Inflammatory macrophage (primary cell): Measurements from ENCODE around the gene RANBP9.

ENCODE experiments used
- DNase-seq, 2 donors: peaks; one replicate each; pipeline ENCODE4 v3.0.0-alpha.2; 2020 to 2022

RANBP9 gene

DNA sequence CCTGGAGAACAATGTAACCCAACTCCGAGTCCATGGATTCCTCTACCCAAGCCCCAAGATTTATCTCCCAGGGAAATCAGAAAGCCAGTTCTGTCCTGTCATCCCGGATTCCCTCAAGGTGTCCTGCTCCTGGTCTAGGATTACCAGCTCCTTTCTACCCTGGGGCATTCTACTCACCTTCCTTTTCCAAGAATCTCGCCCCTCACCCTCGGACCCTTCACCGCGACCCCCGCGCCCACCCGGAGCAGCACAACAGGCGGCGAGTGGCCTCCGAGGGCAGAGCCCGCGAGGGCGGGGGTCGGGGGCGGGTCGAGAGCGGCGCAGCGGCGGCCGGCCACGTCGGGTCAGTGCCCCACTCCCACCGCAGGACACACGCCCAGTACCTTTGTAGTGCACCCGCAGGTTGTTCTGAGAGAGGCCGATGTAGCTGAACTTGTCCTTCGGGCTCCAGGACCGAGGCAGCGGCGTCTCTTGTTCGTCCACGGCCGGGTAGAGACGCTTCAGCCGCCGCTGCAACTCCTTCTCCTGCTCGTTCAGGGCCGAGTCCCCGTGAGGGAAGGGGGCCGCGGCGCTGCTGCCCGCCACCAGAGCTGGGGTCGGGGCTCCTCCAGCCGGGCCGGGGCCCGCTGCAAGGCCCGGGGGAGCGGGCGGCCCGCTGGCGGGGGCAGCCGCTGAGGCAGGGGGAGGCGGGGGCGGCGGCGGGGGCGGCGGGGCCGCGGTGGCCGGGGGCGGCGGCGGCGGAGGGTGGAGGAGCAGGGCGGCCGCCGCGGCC lies 897 bp downstream of the RANBP9 start:
- peak in 1 of 2 donors; percentile 36 for DNase-seq

DNA sequence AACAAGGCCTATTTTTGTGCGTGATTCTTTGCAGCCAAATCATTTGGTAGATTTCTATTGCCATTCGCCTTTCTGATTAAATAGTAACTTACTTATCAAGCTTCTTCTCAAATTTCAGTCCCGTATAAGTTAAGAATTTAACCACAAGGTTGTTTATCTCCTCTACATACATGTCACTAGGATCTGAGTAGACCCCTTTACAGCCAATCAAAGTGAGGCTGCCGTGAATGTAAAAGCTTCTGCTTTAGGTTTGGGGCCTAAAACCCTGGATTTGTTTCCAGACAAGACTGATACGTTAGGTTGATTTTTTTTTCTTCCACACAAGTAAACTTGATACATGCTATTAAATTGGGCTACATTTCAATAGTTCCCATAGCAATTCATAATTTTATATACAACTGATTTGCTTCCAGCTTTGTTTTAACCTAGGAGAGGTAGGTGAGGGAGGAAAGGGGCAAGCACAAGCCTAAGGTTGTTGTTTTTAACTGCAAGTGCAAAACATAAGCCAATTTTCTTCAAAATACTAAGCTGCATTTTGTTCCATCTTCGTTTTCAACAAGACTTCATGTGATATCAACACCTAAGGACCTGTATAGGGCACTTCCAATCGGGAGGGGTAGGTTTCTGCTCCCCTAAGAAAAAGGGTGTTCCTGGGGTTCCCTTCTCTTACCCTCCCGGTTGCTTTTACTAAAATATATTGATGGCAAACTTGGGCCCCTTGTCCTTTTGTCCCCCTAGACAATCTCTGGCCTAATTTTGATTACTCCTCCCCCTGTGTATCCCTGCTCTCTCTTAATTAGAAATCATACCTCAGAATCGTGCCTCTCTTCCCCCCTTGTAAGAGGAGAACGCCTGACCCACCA lies 1.7 kb downstream of the RANBP9 start:
- DNase-seq, result peak; percentile 26 to 29

DNA sequence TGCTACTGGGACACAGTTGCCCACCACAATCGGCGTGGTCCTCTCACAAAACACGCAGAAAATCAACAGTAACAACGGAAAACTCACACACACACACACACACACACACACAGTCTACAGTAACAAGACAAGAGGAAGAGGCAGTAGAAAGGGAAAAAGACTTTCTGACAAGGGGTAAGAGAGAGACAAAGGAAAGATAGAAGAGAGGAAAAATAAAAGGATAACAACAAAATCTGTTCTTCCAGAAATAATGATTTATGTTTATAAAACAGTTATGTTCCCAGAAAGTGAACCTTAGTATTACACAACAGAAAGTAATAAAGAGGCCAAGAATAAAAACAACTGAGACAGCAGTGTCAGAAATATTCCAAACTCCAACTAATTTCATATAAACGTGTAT lies 2.9 kb downstream of the RANBP9 start:
- no peak for DNase-seq

DNA sequence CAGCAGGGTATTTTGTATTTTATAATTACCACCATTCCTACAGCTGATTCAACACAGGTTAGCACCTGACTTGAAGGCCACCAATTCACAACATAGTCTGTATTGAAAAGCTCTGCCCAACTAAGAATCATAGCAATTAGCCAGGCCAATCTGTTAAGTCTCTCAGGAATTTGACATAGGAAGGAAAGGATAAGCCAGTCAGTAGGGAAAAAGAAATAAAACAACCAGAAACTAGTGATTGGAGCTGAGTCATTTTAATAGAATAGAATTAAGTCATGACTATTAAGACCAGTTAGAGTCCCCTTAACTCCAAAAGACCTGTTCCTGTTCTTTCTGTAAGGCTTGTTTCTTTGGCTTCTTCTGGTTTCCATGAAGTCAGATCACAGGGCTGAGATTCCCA lies 8.1 kb downstream of the RANBP9 start:
- DNase-seq, result no peak

DNA sequence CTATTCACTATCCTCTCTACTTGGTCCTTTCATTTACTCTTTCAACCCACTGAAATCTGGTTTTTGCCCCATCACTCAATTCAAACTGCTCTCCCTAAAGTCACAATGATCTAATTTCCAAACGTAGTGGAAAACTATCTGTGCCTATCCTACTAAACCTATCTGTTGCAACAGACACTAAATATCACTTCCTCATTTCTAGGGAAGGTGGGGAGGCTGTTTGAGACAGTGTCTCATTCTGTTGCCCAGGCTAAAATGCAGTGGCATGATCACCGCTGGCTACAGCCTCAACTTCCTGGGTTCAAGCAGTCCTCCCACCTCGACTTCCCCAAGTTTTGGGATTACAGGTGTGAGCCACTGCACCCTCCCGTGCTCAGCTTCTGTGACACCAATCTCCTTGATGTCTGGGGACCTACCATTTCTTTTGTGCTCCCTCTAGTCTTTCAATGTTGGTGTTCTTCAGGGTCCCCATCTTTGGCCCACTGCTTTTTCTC lies 8.8 kb downstream of the RANBP9 start:
- peak; percentile 43 to 60 for DNase-seq

DNA sequence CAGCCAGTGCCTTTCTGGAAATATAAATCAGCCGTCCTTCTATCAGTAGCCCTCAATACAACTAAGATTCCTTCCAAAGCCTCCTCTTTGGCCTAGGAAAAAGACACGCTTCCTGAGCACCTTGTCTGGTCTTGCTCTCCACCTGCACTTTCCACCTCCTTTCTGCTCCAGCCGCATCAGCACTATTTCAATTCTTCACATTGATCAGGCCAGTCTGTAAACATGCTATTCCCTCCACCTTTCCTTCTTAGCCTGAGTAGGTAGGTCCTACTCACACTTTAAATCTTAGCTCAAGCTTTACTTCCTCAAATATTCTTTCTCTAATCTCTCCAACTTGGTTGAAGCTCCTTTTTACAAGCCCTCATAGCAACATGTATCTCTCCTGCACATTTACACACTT lies 11.4 kb downstream of the RANBP9 start:
- DNase-seq, result peak in 1 of 2 donors; percentile 2

DNA sequence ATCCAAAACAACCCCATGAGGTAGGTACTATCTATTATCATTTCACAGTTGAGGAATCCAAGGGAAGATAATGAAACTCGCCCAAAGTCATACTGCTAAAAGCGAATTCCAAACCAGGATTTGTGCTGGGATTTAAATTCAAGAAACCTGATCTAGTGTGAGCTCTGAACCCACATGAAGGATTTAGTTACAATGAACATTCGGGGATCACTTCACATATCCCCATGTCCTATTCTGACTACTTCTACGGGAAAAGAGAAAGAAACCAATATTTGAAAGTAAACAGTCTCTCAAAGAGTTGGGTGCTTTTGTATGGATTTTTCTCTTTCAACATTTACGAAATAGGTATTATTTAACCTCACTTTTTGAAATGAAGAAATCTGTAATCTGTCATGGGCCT lies 12.9 kb downstream of the RANBP9 start:
- DNase-seq, result no peak

DNA sequence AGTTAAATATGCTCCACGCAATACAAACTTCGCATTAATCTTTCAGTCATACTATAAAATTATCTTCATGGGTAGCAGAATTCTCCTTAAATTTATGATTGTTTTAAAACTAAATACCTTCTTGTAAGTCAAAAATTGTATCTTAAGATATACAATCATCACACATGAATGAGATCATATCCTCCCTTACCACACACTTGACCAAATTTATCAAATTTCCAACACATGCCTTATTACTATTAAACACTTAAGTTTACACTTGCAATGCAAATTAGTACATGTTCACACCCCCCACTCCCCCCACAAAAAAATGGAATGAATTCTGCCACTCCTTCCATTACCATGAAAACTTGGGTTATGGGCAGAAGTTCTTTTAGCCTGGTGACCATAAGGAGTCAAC lies 13.8 kb downstream of the RANBP9 start:
- no peak for DNase-seq

DNA sequence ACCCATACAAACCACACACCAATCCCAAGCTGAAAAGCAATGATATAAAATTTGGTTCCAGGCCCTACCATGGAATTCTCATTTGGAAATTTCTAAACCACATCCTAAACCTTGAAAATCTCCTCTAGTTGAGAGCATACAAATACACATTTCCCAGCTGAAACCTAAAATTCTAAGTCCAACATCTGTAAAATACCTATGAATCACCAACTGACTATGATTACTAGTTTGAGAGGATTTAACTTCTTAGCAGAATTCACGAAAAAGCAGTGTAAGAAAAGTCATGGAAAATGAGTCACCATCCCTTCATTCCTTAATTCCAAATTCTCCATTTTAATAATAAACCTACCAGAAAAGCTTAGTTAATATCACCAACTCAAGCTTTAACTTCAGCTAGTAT lies 15.4 kb downstream of the RANBP9 start:
- no peak for DNase-seq

DNA sequence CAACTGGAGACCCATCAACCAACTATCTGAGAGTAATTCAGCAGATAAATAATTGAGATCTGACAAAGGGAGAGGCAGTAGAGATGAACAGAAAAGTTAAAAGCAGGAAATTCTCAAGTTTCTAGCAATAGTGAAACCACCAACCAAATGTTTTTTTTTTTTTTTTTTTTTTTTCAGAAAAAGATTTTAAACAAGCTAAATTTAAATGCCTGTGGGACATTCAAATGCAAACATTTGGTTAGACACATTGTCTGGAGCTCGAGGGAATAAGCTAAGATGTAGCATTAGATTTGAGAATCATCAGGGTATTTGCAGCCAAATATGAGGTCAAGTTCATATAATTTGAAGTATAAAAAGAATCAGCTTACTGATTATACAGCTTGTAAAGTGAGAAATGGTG lies 16.4 kb downstream of the RANBP9 start:
- DNase-seq, result no peak

DNA sequence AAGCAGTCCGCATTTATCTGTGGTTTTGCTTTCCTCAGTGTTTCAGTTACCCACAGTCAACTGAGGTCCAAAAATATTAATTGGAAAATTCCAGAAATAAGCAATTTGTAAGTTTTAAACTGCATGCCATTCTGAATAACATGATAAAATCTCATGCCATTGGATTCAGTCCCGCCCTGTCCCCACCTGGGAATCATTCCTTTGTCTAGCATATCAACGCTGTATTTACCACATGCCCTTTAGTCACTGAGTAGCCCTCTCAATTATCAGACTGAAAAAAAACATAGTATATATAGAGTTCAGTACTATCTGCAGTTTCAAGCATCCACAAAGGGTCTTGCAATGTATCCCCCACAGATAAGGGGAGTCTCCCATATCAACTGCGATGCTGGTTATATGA lies 17.1 kb downstream of the RANBP9 start:
- DNase-seq, result no peak

DNA sequence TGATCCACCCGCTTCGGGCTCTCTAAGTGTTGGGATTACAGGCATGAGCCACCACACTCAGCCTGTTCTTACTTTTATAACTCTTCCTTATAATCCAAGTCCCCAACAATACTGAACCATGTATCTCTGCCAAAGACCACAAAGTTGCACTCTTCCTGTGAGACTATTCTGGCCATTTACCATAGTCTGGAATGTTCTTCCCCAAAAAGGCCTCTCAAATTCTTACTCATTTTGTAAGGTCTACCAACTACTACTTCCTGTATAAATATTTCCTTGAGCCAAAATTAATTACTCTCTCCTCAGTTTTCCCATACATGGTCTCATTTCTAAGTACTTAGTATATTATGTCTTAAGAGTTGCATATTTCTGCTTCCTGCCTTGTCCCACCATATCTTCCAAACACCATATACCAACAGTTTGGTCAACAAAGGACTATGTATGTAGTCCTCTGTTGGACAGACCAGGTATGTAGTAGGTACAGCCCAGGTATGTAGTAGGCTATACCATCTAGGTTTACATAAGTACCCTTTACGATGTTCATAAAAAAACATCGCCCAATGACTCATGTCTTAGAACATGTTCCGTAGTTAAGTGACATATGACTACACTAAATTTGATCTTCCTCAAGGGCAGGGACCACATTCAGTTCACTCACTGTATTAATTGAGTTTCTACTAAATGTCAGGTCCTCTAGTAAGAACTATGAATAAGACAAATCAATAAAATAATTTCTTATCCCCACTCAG lies 22.0 kb downstream of the RANBP9 start:
- peak in 1 of 2 donors; percentile 31 for DNase-seq

DNA sequence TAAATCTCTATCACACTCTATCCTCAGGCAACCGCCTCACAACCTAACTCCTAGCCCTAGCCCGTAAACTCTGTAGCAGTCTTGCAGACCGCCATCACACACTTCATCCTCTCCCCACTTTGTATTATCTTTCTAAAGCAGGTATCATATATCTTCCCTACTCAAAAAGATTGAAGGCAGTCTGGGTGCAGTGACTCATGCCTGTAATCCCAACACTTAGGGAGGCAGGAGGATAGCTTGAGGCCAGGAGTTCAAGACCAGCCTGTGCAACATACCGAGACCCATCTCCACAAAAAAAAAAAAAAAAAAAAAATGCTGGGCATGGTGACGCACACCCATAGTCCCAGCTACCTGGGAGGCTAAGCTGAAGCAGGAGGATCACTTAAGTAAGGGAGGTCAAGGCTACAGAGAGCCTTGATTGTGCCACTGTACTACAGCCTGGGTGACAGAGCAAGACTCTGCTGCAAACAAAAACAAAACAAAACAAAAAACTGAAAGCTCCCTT lies 22.9 kb downstream of the RANBP9 start:
- DNase-seq, result no peak

DNA sequence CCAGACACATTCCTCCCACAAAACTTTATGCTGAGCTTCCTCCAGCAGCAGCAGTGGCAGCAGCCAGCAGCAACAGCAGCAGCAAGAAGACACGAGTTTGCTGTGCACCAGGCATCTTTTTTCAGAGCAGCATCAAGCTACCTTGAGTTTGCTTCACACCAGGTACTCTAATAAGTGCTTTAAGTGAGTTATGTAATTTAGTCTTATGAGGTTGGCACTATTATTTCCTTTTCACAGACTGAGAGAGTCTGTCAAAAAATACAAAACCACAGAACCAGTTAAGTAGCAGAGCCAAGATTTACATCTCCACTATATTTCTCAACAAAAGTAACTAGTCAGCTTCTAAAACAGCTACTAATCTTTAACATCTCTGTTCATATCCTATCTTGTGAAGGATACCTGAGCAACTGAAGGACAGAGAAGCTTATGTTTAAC lies 23.7 kb downstream of the RANBP9 start:
- DNase-seq, result no peak

DNA sequence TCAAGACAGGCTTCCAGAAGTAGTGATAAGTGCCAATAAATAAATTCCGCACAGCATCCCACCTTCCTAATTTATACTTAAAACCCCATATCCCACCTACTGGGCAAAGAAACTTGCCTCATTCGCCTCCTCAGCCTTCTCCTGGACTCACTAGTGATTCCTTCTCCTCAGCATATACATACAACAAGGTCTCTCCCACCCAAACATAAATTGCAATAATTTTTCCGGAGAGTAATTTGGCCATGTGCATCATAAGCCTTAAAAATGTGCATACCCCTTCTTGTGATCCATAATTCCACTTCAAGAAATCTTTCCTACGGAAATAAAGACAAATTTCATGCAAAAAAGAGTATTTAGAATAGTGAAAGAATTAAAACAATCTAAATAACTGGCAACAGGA lies 26.8 kb downstream of the RANBP9 start:
- DNase-seq, result no peak

DNA sequence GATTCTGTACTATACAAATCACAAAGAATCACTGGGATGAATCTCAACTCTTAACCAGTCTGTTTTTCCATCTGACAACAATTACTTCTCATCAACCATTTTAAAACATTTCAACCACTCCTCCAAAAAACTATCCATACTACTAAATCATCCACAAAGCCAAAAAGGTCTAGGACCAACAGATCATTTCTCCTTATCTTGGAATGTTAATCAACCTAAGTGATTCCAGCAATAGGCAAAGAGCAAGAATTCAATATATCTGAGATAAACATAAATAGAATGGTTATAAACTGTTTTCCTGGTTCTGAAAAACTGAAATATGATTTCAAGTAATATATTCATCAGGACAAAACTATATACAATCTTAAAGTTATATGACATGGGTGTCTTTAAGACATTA lies 28.6 kb downstream of the RANBP9 start:
- DNase-seq, result no peak

DNA sequence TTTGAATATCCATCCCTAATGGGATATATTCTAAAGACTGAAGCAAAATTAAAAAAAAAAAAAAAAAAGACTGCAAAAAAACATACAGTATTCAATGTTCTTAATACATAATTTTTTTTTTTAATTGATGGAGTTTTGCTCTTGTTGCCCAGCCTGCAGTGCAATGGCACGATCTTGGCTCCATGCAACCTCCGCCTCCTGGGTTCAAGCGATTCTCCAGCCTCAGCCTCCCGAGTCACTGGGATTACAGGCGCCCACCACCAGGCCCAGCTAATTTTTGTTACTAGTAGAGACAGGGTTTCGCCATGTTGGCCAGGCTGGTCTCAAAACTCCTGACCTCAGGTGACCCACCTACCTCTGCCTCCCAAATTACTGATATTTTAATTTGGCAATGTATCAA lies 29.3 kb downstream of the RANBP9 start:
- no peak for DNase-seq

DNA sequence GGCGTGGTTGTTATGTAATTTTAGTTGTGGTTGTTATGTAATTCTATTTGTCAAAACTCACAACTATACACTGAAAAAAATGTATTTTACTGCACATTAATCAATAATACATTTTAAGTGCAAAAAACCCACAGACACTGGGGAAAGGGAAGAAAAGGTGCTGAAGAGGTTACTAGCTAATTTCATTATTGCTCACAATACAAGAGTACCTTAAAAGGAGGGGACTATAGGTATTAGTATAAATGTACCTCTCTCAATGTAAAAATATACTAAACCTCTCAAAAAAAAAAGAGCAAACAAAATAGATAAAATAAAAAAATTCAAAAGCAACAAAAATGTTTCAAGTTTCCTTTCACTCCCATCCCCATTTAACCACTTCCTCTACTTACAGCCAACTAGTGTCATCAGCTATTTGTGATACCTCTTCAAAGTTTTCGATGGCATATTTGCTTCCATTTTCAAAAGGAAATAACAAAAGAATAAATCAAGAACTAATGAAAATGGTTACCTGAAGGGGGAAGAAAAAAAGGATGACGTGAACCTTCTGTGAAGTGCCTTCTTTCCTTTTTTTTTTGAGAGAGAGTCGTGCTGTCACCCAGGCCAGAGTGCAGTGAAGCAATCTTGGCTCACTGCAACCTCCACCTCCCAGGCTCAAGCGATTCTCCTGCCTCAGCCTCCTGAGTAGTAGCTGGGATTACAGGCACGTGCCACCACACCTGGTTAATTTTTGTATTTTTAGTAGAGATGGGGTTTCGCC lies 30.2 kb downstream of the RANBP9 start:
- peak in 1 of 2 donors; percentile 4 for DNase-seq

DNA sequence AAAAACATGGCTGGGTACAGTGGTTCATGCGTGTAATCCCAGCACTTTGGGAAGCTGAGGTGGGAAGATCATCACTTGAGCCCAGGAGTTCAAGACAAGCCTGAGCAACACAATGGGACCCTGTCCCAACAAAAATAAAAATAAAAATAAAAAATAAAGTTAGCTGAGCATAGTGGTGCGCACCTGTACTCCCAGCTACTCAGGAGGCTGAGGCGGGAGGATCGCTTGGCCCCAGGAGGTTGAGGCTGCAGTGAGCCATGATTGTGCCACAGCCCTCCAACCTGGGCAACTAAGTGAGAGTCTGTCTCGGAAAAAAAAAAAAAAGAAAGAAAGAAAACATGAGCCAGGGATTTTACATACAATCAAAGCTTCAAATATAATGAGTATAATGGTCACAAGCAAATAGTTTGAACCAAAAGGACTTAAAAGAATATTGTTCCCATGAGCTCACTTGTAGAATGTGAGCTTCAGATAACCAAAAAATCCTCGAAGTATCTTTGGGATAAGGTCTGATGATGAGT lies 31.1 kb downstream of the RANBP9 start:
- DNase-seq, result no peak

DNA sequence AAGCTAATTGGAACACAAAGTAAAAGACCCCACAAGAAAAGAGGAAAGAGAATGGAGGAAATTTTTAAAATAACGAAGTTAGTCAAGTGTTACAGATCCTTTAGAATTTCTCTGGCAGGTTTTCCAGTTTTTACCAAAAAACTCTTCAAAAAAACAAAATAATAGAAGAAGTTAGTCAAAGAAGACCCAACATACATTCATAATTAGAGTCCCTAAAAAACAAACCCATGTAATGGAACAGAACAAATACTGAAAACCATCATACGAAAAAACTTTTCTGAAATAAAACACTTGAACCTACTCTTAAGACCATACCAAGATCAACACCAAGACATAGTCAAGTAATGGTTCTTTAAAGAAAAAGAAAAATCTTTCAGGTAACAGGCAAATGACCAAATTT lies 31.6 kb downstream of the RANBP9 start:
- DNase-seq, result no peak

DNA sequence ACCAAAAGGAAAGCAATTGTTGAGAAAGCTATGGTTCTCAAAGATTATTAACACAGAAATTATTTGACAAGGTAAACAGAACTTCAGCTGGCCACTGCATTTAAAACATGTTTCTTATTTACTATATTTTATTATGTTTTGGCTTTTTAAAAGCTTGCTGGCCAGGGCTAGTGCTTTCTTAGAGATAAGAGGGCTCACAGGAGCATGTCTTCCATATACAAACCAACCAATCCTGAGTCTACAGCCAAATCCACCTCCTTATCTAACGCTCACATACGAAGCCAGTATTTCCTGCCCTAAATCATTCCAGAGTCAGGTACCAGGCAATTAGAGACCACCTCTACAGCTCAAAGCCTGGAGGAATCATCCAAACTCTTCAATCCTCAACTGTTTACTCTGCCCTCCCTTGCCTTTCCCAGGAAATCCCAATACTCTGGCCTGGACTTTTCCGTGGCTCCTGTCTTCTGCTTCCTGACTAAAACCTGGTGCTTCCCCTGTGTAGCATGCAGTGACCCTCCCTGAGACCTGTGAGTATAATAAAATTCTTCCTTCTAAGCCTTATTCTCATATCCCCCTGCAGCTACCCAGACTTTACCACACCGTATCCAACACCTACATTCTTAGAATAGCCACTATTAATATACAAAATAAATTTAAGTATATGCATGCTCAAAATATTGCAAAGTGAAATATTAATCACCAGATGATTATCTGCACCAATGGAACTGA lies 33.2 kb downstream of the RANBP9 start:
- no peak for DNase-seq
